HepG2 (cell line): ENCODE data around the gene PCDH12. TPM values are rescaled to one million over a fixed set of nuclear protein-coding genes. Genes with fewer than 3 reads are reported as not detected.
A peak's percentile ranks its signal among the peaks of the same experiment; 100 is the strongest.
"Not testable (repeated sequence)": the region's sequence is repeated elsewhere in the genome, so short reads cannot be mapped to it uniquely, and the experiment has no call there.

ENCODE experiments used
- ATAC-seq: fragments of 200-7000 bp; cut with Tn5 transposase; 3 replicates; pipeline ENCODE4 v1.9.1; 2020; ENCODE audit warnings: mild to moderate bottlenecking, moderate library complexity
- BruUV-seq: library from RNA; stranded (reverse); fragments of 400-500 nt; replicated peaks from 2 replicates; lab custom pipeline; 2021; lab: Mats Ljungman, UMichigan
- CTCF ChIA-PET: fragments of 300-600 bp; formaldehyde crosslinking; extraction: SDS; loops from one replicate; lab custom pipeline; 2021; ENCODE audit warnings: low total read pairs, inconsistent platforms, low intra/inter-chr PET ratio; lab: Yijun Ruan, JAX
- POLR2A ChIA-PET: fragments of 350-600 bp; sonication (Branson Sonifier 250); formaldehyde crosslinking; loops from one replicate; lab custom pipeline; 2020; ENCODE audit warnings: antibody characterized with exemption, inconsistent platforms; lab: Yijun Ruan, JAX
- DNase-seq: peaks from one replicate; pipeline ENCODE4 v3.0.0-alpha.2; 2015; ENCODE audit warnings: low spot score
- FAIRE-seq: peaks from 3 replicates; lab custom pipeline; 2011; peaks lifted over from hg19 to GRCh38; lab: Jason Lieb, UNC
- H2AFZ ChIP-seq: one replicate; pipeline ENCODE4 v1.6.1; 2011; ENCODE audit warnings: low read length, inconsistent platforms
- H3K27ac ChIP-seq: fragments of 300-600 bp; 3 replicates; pipeline ENCODE4 v1.8.0; 2011; ENCODE audit warnings: mixed run types, mild to moderate bottlenecking, mixed read lengths, low read length, inconsistent platforms; ENCODE audit not compliant: insufficient read depth; ENCODE audit errors: extremely low read length
- H3K27me3 ChIP-seq, 2 experiments: fragments of 200-600 bp in 1 of 2; 2 replicates in 1 of 2; 3 replicates in 1 of 2; pipeline versions ENCODE4 v1.6.0 to v1.8.0; 2011; ENCODE audit warnings: low read length in 2 of 2, mild to moderate bottlenecking in 2 of 2, moderate library complexity in 2 of 2, inconsistent platforms in 1 of 2; ENCODE audit not compliant: insufficient read depth in 2 of 2, control insufficient read depth in 1 of 2
- H3K36me3 ChIP-seq, 2 experiments: fragments of 200-600 bp in 1 of 2; replicated peaks in 1 of 2; 2 replicates in 1 of 2; 3 replicates in 1 of 2; pipeline versions ENCODE4 v1.5.1 to v1.8.0; 2011; ENCODE audit warnings: low read length in 2 of 2, inconsistent platforms in 1 of 2; ENCODE audit not compliant: insufficient read depth in 2 of 2, control insufficient read depth in 1 of 2
- H3K4me1 ChIP-seq: 2 replicates; pipeline ENCODE4 v1.5.1; 2012; ENCODE audit warnings: low read length, inconsistent platforms; ENCODE audit not compliant: insufficient read depth
- H3K4me2 ChIP-seq: 2 replicates; pipeline ENCODE4 v1.6.0; 2011; ENCODE audit warnings: low read depth, low read length, inconsistent platforms
- H3K4me3 ChIP-seq, 3 experiments: fragments of 200-600 bp in 1 of 3; sonication (generic), shearing (Covaris generic) in 1 of 3; replicated peaks in 1 of 3; 2 replicates each; pipeline ENCODE4 v1.5.1; 2011 to 2016; ENCODE audit warnings: low read length in 3 of 3, inconsistent platforms in 2 of 3, low read depth in 2 of 3, mild to moderate bottlenecking in 2 of 3, control low read depth in 1 of 3, mixed read lengths in 1 of 3; ENCODE audit not compliant: insufficient read depth in 1 of 3
- H3K79me2 ChIP-seq: one replicate; pipeline ENCODE4 v1.6.1; 2011; ENCODE audit warnings: low read length, inconsistent platforms; ENCODE audit not compliant: insufficient read depth
- H3K9ac ChIP-seq: 2 replicates; pipeline ENCODE4 v1.6.0; 2011; ENCODE audit warnings: mild to moderate bottlenecking, low read depth, low read length, inconsistent platforms; ENCODE audit not compliant: insufficient read depth
- H3K9me3 ChIP-seq: 2 replicates; pipeline ENCODE4 v1.5.1; 2012; ENCODE audit warnings: mild to moderate bottlenecking, low read length
- H4K20me1 ChIP-seq: 2 replicates; pipeline ENCODE4 v1.6.0; 2011; ENCODE audit warnings: inconsistent platforms, mild to moderate bottlenecking, low read length, moderate library complexity; ENCODE audit not compliant: insufficient read depth
- ARNT2 ChIP-seq: sonication (generic); formaldehyde crosslinking; IDR thresholded peaks from 2 replicates; pipeline ENCODE4 v1.8.0; 2022; ENCODE audit warnings: mild to moderate bottlenecking, low read depth, missing genetic modification reagents, moderate library complexity
- BRF2 ChIP-seq: sonication (generic); formaldehyde crosslinking; IDR thresholded peaks from 2 replicates; pipeline ENCODE4 v1.8.1; 2022; ENCODE audit warnings: mild to moderate bottlenecking, missing genetic modification reagents
- CENPT ChIP-seq: sonication (generic); formaldehyde crosslinking; IDR thresholded peaks from 2 replicates; pipeline ENCODE4 v1.8.0; 2022; ENCODE audit warnings: low read depth, mild to moderate bottlenecking, moderate library complexity, missing genetic modification reagents
- FLYWCH1 ChIP-seq: sonication (generic); formaldehyde crosslinking; IDR thresholded peaks from 2 replicates; pipeline ENCODE4 v1.8.1; 2023; ENCODE audit warnings: mild to moderate bottlenecking, missing genetic modification reagents
- SNAPC2 ChIP-seq: sonication (generic); formaldehyde crosslinking; IDR thresholded peaks from 2 replicates; pipeline ENCODE4 v1.8.1; 2022; ENCODE audit warnings: mild to moderate bottlenecking, missing genetic modification reagents
- THAP8 ChIP-seq: sonication (generic); formaldehyde crosslinking; IDR thresholded peaks from 2 replicates; pipeline ENCODE4 v1.5.1; 2020; ENCODE audit warnings: missing genetic modification reagents, mild to moderate bottlenecking, borderline replicate concordance
- ZNF367 ChIP-seq: sonication (generic); formaldehyde crosslinking; IDR thresholded peaks from 2 replicates; pipeline ENCODE4 v1.4.0; 2020; ENCODE audit warnings: missing genetic modification reagents, borderline replicate concordance
- ZNF572 ChIP-seq: sonication (generic); formaldehyde crosslinking; IDR thresholded peaks from 2 replicates; pipeline ENCODE4 v1.5.1; 2020; ENCODE audit warnings: mild to moderate bottlenecking, missing genetic modification reagents
- WGBS: methylation state at CpG from one replicate; pipeline ENCODE4 v1.1.6; 2017; ENCODE audit warnings: low lambda C conversion rate; 5-methylcytosine and 5-hydroxymethylcytosine counted together
- in situ Hi-C: cut with HindIII; loops from 2 replicates; pipeline ENCODE4 v1.10.0; 2017; ENCODE audit warnings: low pct_unique_long_range_greater_than_20kb; ENCODE audit not compliant: extremely low pct_ligation_motif_present
- intact Hi-C: fragments of 100-400 bp; cut with micrococcal nuclease; formaldehyde crosslinking; loops from one replicate; pipeline ENCODE4 v1.10.0; 2022; ENCODE audit not compliant: unreplicated experiment
- polyA plus RNA-seq, 8 experiments: library from polyadenylated mRNA; depleted of rRNA in 3 of 8; stranded (reverse) in 7 of 8; unstranded in 1 of 8; fragments of >200 nt; fragmentation: Illumina TruSeq in 4 of 8; extraction: Trizol in 4 of 8; gene quantifications; 2 replicates each; pipeline versions ENCODE4 v1.2.1 to v1.2.3, GENCODE V29; 2011 to 2016; ENCODE audit warnings: low read depth in 4 of 8, missing spikeins in 1 of 8, mixed read lengths in 1 of 8; ENCODE audit not compliant: insufficient read depth in 1 of 8
- total RNA-seq, 5 experiments: library from RNA; depleted of rRNA; stranded (reverse); fragments of >200 nt; fragmentation: Illumina TruSeq; extraction: Trizol; gene quantifications; 2 replicates each; pipeline ENCODE4 v1.2.3, GENCODE V29; 2016; ENCODE audit warnings: low read depth in 1 of 5
- TF ChIP-seq, protein P1 (sequence below): fragments of 450-650 bp; IDR thresholded peaks from 2 replicates; pipeline ENCODE4 v1.6.1; 2017
- TF ChIP-seq, protein P2 (sequence below): sonication (generic); formaldehyde crosslinking; conservative IDR thresholded peaks from 2 replicates; pipeline ENCODE4 v1.8.0; 2022; ENCODE audit warnings: mild to moderate bottlenecking, moderate library complexity, missing genetic modification reagents
- TF ChIP-seq, protein P3 (sequence below): sonication (generic); formaldehyde crosslinking; IDR thresholded peaks from 2 replicates; pipeline ENCODE4 v1.9.0; 2021; ENCODE audit warnings: missing genetic modification reagents, borderline replicate concordance

Gene PCDH12
- total and polyA plus RNA-seq, 2 of the 13 experiments (the other 11 are each of a cell fraction or from before 2014, with no cell fraction given), result not detected

DNA sequence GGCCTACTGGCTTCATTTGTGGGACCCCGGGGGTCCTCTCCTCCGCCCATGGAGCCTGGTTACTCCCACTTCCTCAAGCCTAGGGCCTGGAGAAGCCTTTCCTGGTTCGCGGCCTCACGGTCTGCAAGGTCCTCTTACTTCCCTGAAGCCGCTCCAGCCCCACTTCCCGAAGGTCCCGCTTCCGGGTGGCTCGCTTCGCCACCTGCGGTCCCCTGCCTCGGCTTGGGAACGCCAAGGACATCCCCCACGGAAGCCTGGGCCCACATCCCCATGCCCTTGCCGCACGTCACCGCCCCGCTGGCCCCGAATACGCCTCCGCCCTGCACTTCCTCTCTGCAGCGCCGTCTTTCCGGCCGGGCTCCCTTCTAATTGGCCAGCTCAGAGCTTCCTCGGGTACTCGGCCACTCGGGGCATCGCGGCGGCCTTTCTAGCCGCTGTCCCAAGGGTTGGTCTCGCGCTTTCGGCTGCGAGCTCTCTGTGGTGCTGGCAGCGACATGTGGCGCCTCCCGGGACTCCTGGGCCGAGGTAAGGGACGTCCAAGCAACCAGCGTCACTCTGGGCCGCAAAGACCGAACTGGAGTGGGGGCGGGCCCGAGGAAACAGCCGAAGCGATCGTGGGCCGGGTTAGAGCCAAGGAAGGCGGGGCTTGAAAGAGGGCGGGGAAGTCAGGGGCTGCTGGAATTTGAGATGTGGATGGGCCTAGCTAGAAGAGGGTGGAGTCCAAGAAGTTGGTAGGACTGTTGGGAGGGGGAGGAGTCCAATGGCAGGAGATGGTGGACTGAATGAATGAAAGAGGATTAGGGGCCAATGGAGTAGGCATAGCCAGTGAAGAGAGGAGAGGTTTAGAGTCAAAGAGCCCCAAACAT is 34.3 kb downstream of the PCDH12 start, which contains the start of gene DELE1 (continued):
- TF ChIP-seq, protein P1, sequence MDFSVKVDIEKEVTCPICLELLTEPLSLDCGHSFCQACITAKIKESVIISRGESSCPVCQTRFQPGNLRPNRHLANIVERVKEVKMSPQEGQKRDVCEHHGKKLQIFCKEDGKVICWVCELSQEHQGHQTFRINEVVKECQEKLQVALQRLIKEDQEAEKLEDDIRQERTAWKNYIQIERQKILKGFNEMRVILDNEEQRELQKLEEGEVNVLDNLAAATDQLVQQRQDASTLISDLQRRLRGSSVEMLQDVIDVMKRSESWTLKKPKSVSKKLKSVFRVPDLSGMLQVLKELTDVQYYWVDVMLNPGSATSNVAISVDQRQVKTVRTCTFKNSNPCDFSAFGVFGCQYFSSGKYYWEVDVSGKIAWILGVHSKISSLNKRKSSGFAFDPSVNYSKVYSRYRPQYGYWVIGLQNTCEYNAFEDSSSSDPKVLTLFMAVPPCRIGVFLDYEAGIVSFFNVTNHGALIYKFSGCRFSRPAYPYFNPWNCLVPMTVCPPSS, result no peak
- no peak for TF ChIP-seq THAP8 (CRISPR knock-in tag)

DNA sequence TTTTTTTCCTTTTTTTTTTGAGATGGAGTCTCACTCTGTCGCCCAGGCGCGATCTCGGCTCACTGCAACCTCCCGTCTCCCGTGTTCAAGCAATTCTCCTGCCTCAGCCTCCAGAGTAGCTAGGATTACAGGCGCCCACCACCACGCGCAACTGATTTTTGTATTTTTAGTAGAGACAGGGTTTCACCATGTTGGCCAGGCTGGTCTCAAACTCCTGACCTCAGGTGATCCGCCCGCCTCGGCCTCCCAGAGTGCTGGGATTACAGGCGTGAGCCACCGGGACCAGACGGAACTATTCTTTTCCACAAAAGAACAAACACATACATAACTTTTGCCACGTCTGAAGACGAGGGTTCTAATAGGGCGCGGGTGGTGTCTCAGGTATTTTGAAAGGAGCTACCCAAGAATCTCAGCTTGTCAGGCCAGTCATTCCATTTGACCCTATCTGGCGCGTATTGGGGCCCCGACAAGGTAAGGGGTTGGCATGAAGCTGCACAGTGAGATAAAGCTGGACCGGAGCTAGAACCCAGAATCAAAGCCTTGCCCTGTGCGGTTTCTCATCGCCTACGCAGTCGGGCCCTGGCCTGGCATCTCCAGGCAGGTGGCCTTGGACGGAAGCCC is 35.1 kb downstream of the PCDH12 start:
- BruUV-seq, intact Hi-C loops, H2AFZ ChIP-seq, FAIRE-seq, in situ Hi-C loops, CTCF ChIA-PET, H3K9me3 ChIP-seq, H3K27me3 ChIP-seq, H3K79me2 ChIP-seq, DNase-seq, H4K20me1 ChIP-seq: not testable (repeated sequence)
- peak overlapping the region; percentile 96 for H3K27ac ChIP-seq
- TF ChIP-seq ARNT2 (peak; percentile 8; the same call in 1 of the 2 replicates), SNAPC2 (CRISPR knock-in tag) (0 out of 2 replicates have a peak, but pooled peaks have one; percentile 5), BRF2 (CRISPR knock-in tag) (0 out of 2 replicates have a peak, but pooled peaks have one; percentile 2), CENPT (CRISPR knock-in tag) (0 out of 2 replicates have a peak, but pooled peaks have one; percentile 1), ZNF572 (CRISPR knock-in tag) (0 out of 2 replicates have a peak, but pooled peaks have one; percentile 39), ZNF367 (CRISPR knock-in tag) (0 out of 2 replicates have a peak, but pooled peaks have one; percentile 6), FLYWCH1 (CRISPR knock-in tag) (0 out of 2 replicates have a peak, but pooled peaks have one; percentile 15)
- TF ChIP-seq, protein P2, sequence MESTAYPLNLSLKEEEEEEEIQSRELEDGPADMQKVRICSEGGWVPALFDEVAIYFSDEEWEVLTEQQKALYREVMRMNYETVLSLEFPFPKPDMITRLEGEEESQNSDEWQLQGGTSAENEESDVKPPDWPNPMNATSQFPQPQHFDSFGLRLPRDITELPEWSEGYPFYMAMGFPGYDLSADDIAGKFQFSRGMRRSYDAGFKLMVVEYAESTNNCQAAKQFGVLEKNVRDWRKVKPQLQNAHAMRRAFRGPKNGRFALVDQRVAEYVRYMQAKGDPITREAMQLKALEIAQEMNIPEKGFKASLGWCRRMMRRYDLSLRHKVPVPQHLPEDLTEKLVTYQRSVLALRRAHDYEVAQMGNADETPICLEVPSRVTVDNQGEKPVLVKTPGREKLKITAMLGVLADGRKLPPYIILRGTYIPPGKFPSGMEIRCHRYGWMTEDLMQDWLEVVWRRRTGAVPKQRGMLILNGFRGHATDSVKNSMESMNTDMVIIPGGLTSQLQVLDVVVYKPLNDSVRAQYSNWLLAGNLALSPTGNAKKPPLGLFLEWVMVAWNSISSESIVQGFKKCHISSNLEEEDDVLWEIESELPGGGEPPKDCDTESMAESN, result 0 out of 2 replicates have a peak, but pooled peaks have one; percentile 69
- TF ChIP-seq, protein P3, sequence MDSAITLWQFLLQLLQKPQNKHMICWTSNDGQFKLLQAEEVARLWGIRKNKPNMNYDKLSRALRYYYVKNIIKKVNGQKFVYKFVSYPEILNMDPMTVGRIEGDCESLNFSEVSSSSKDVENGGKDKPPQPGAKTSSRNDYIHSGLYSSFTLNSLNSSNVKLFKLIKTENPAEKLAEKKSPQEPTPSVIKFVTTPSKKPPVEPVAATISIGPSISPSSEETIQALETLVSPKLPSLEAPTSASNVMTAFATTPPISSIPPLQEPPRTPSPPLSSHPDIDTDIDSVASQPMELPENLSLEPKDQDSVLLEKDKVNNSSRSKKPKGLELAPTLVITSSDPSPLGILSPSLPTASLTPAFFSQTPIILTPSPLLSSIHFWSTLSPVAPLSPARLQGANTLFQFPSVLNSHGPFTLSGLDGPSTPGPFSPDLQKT (CRISPR knock-in tag), result peak; percentile 1; the same call in 1 of the 2 replicates
- H3K4me2 ChIP-seq, result peak overlapping the region; percentile 98
- H3K4me3 ChIP-seq, result peak overlapping the region; percentile 76 to 85 (median 80)
- 82% methylated on average over 19 of the region's 28 CpGs for WGBS
- H3K4me1 ChIP-seq, result peaks cover 42% of the 10 kb centered on the region
- peak; percentile 16 for ATAC-seq
- POLR2A ChIA-PET, result interaction anchor here (0.9 to 2.1 kb wide), 20 partner anchors 9 to 603 kb away, joined by 3 to 26 read pairs (median 4); partner anchors contain the start of genes GNPDA1, HDAC3, RELL2 and RNF14
- H3K9ac ChIP-seq, result peak overlapping the region; percentile 91
- H3K36me3 ChIP-seq, result peaks cover 6 to 22% of the 10 kb centered on the region in 2 experiments; a peak in 4 of 5 replicates
